Tibial nerve (tissue), 4 donors: Measurements from ENCODE around the gene C2CD4B. TPM values are rescaled to one million over a fixed set of nuclear protein-coding genes. Genes with fewer than 3 reads are reported as not detected.

Experiments used
- DNase-seq, 2 donors: peaks; one replicate each; pipeline ENCODE4 v3.0.0-alpha.2; 2019; ENCODE audit warnings: low spot score in 2 of 2
- H3K27ac ChIP-seq, 4 donors: fragments of 200-600 bp; sonication (generic) in 3 of 4; one replicate each; pipeline ENCODE4 v1.5.1; 2017 to 2019; ENCODE audit warnings: mild to moderate bottlenecking in 1 of 4
- H3K27me3 ChIP-seq, 2 donors: fragments of 200-600 bp; sonication (generic) in 1 of 2; one replicate each; pipeline versions ENCODE4 v1.5.1 to v1.6.0; 2017 to 2019
- H3K36me3 ChIP-seq, 3 donors: fragments of 200-600 bp; sonication (generic); one replicate each; pipeline ENCODE4 v1.5.1; 2018 to 2019
- H3K4me1 ChIP-seq, 4 donors: fragments of 200-600 bp; sonication (generic) in 3 of 4; one replicate each; pipeline ENCODE4 v1.5.1; 2017 to 2019
- H3K4me3 ChIP-seq, 4 donors: fragments of 200-600 bp; sonication (generic) in 3 of 4; one replicate each; pipeline ENCODE4 v1.5.1; 2017 to 2019; ENCODE audit warnings: mild to moderate bottlenecking in 1 of 4, moderate library complexity in 1 of 4
- H3K9me3 ChIP-seq, 4 donors: fragments of 200-600 bp; sonication (generic) in 3 of 4; one replicate each; pipeline ENCODE4 v1.5.1; 2017 to 2019
- CTCF ChIP-seq, 5 experiments: fragments of 200-600 bp in 3 of 5; fragments of 450-650 bp in 2 of 5; sonication (generic) in 3 of 5; IDR thresholded peaks; one replicate each; pipeline ENCODE4 v1.5.1; 2016 to 2019; ENCODE audit warnings: antibody characterized with exemption in 5 of 5, mild to moderate bottlenecking in 3 of 5, moderate library complexity in 2 of 5
- EP300 ChIP-seq, 2 donors: sonication (generic); formaldehyde crosslinking; IDR thresholded peaks; one replicate each; pipeline ENCODE4 v1.6.1; 2017; ENCODE audit warnings: antibody characterized with exemption in 2 of 2, mild to moderate bottlenecking in 1 of 2
- POLR2A ChIP-seq, 2 donors: fragments of 450-650 bp; IDR thresholded peaks; one replicate each; pipeline ENCODE4 v1.6.1; 2017; ENCODE audit warnings: antibody characterized with exemption in 2 of 2, mild to moderate bottlenecking in 2 of 2, moderate library complexity in 2 of 2
- WGBS, 2 donors: methylation state at CpG; one replicate each; pipeline ENCODE4 v1.1.5; 2018; 5-methylcytosine and 5-hydroxymethylcytosine counted together
- total RNA-seq, 4 donors: library from RNA; depleted of rRNA; stranded (reverse); fragments of >200 nt; gene quantifications; one replicate each; pipeline ENCODE4 v1.1.0, GENCODE V29; 2016

The C2CD4B gene
- total RNA-seq, 4 donors from 2014 or later: 1.8 to 5.5 (median 3.0) TPM

GRCh38 chr15:62147149-62147548 is 17.9 kb downstream of the C2CD4B start:
- 90 to 93% methylated on average over 3 of the region's 3 CpGs for WGBS, 2 donors
- no peak overlapping the region for H3K27ac ChIP-seq
- no peaks in the 10 kb centered on the region for H3K4me1 ChIP-seq
- H3K4me3 ChIP-seq: no peak overlapping the region
- no peaks in the 10 kb centered on the region for H3K9me3 ChIP-seq
- H3K36me3 ChIP-seq: no peaks in the 10 kb centered on the region
- TF ChIP-seq CTCF (IDR thresholded peaks at IDR 0.05): no peak
- TF ChIP-seq POLR2A (IDR thresholded peaks at IDR 0.05): no peak
- DNase-seq: no peak
- no peaks in the 10 kb centered on the region for H3K27me3 ChIP-seq

GRCh38 chr15:62145015-62145735 is 19.9 kb downstream of the C2CD4B start:
- no peak overlapping the region for H3K27ac ChIP-seq
- H3K27me3 ChIP-seq: no peaks in the 10 kb centered on the region
- no peaks in the 10 kb centered on the region for H3K36me3 ChIP-seq
- H3K4me3 ChIP-seq: no peak overlapping the region
- TF ChIP-seq POLR2A (IDR thresholded peaks at IDR 0.05) (no peak), EP300 (IDR thresholded peaks at IDR 0.05) (no peak), CTCF (IDR thresholded peaks at IDR 0.05) (no peak)
- H3K9me3 ChIP-seq: no peaks in the 10 kb centered on the region
- H3K4me1 ChIP-seq: no peaks in the 10 kb centered on the region
- 89 to 93% methylated on average over 10 of the region's 10 CpGs for WGBS, 2 donors
- DNase-seq: no peak

- 81 to 85% methylated on average over 3 of the region's 3 CpGs for WGBS, 2 donors
- no peak for DNase-seq
- TF ChIP-seq CTCF (IDR thresholded peaks at IDR 0.05): no peak
- TF ChIP-seq POLR2A (IDR thresholded peaks at IDR 0.05): no peak
- no peak for TF ChIP-seq EP300 (IDR thresholded peaks at IDR 0.05)
Measured at GRCh38 chr15:62142736-62143135, 22.3 kb downstream of the C2CD4B start.

DNA sequence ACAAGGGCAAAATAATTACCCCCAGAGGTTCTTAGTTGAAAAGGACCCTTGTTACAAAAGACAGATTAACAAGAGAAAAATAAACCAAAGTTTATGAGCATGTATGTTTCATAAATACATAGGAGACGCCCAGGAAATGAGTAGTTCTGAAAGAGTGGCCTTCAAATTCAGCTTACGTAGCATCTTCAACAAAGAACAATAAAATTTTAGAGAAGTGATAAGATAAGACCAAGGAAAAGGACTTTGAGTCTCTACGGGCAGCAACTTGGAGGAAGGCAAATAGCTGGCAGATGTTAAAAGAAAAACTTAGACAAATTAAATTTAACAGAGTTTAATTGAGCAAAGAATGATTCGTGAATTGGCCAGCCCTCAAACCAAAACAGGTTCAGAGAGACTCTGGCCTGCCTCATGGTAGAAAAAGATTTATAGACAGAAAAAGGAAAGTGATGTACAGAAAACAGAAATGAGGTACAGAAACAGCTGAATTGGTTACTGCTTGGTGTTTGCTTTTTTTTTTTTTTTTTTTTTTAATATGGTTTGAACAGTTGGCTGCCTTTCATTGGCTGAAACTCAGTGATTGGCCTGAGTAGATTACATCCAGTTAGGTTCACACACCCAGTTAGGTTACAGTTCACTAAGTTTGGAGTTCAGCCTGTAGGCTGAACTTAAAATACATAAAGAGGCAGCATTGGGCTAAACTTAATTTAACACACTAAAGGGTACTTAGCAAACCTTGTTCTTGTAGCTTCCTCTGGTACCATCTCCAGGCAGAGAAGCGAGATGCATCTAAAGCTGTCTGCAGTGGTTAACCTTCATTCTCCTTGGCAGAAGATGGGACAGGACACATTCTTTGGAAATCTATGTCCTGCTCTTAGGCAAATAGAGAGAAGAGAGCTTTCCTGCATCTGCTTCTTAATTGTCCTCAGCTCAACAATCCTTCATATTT is 23.2 kb downstream of the C2CD4B start:
- no peak overlapping the region for H3K27ac ChIP-seq

More at GRCh38 chr15:62142736-62143135, 22.3 kb downstream of the C2CD4B start:
- H3K9me3 ChIP-seq: no peaks in the 10 kb centered on the region
- no peak overlapping the region for H3K4me3 ChIP-seq
- no peaks in the 10 kb centered on the region for H3K4me1 ChIP-seq
- no peaks in the 10 kb centered on the region for H3K27me3 ChIP-seq
- no peaks in the 10 kb centered on the region for H3K36me3 ChIP-seq
- no peak overlapping the region for H3K27ac ChIP-seq

More for the DNA sequence above, 23.2 kb downstream of the C2CD4B start:
- no peaks in the 10 kb centered on the region for H3K27me3 ChIP-seq
- no peak for DNase-seq
- WGBS, 2 donors: 55 to 60% methylated on average over 5 of the region's 5 CpGs
- TF ChIP-seq CTCF (IDR thresholded peaks at IDR 0.05): no peak
- no peaks in the 10 kb centered on the region for H3K36me3 ChIP-seq
- H3K4me1 ChIP-seq: no peaks in the 10 kb centered on the region
- no peak overlapping the region for H3K4me3 ChIP-seq
- no peaks in the 10 kb centered on the region for H3K9me3 ChIP-seq
